ENCODE data around the gene MYEOV. TPM values are rescaled to one million over a fixed set of nuclear protein-coding genes. Genes with fewer than 3 reads are reported as not detected.

Gene MYEOV
- total and polyA plus RNA-seq, 2 experiments from 2014 or later = 0.14 TPM; not detected in 1

- no peak for ATAC-seq
- H3K27me3 ChIP-seq (ENCODE audit: insufficient read depth) = peaks cover 12% of the 10 kb centered on the region
- H3K4me2 ChIP-seq = no peak overlapping the region
- no peak overlapping the region for H3K4me3 ChIP-seq
- Mint-ChIP-seq H3K27ac (no peak overlapping the region), H3K4me3 (no peak overlapping the region), H3K36me3 (ENCODE audit: low read depth) (peaks cover 11% of the 10 kb centered on the region), H3K9me3 (peaks cover 31% of the 10 kb centered on the region), H3K4me1 (peaks cover 27% of the 10 kb centered on the region), H3K27me3 (ENCODE audit: insufficient read depth, low read depth, poor library complexity) (peaks cover 34% of the 10 kb centered on the region)
- H3K36me3 ChIP-seq (ENCODE audit: insufficient read depth) = no peaks in the 10 kb centered on the region
- no peak for TF ChIP-seq CREB1 (CRISPR knock-in tag; IDR thresholded peaks at IDR 0.05; ENCODE audit: low read depth)
- no peak for TF ChIP-seq STAT1 (IDR thresholded peaks at IDR 0.05; ENCODE audit: unreplicated experiment)
- TF ChIP-seq, protein P1, sequence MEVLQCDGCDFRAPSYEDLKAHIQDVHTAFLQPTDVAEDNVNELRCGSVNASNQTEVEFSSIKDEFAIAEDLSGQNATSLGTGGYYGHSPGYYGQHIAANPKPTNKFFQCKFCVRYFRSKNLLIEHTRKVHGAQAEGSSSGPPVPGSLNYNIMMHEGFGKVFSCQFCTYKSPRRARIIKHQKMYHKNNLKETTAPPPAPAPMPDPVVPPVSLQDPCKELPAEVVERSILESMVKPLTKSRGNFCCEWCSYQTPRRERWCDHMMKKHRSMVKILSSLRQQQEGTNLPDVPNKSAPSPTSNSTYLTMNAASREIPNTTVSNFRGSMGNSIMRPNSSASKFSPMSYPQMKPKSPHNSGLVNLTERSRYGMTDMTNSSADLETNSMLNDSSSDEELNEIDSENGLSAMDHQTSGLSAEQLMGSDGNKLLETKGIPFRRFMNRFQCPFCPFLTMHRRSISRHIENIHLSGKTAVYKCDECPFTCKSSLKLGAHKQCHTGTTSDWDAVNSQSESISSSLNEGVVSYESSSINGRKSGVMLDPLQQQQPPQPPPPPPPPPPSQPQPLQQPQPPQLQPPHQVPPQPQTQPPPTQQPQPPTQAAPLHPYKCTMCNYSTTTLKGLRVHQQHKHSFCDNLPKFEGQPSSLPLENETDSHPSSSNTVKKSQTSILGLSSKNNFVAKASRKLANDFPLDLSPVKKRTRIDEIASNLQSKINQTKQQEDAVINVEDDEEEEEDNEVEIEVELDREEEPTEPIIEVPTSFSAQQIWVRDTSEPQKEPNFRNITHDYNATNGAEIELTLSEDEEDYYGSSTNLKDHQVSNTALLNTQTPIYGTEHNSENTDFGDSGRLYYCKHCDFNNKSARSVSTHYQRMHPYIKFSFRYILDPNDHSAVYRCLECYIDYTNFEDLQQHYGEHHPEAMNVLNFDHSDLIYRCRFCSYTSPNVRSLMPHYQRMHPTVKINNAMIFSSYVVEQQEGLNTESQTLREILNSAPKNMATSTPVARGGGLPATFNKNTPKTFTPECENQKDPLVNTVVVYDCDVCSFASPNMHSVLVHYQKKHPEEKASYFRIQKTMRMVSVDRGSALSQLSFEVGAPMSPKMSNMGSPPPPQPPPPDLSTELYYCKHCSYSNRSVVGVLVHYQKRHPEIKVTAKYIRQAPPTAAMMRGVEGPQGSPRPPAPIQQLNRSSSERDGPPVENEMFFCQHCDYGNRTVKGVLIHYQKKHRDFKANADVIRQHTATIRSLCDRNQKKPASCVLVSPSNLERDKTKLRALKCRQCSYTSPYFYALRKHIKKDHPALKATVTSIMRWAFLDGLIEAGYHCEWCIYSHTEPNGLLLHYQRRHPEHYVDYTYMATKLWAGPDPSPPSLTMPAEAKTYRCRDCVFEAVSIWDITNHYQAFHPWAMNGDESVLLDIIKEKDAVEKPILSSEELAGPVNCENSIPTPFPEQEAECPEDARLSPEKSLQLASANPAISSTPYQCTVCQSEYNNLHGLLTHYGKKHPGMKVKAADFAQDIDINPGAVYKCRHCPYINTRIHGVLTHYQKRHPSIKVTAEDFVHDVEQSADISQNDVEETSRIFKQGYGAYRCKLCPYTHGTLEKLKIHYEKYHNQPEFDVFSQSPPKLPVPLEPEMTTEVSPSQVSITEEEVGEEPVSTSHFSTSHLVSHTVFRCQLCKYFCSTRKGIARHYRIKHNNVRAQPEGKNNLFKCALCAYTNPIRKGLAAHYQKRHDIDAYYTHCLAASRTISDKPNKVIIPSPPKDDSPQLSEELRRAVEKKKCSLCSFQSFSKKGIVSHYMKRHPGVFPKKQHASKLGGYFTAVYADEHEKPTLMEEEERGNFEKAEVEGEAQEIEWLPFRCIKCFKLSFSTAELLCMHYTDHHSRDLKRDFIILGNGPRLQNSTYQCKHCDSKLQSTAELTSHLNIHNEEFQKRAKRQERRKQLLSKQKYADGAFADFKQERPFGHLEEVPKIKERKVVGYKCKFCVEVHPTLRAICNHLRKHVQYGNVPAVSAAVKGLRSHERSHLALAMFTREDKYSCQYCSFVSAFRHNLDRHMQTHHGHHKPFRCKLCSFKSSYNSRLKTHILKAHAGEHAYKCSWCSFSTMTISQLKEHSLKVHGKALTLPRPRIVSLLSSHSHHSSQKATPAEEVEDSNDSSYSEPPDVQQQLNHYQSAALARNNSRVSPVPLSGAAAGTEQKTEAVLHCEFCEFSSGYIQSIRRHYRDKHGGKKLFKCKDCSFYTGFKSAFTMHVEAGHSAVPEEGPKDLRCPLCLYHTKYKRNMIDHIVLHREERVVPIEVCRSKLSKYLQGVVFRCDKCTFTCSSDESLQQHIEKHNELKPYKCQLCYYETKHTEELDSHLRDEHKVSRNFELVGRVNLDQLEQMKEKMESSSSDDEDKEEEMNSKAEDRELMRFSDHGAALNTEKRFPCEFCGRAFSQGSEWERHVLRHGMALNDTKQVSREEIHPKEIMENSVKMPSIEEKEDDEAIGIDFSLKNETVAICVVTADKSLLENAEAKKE (CRISPR knock-in tag; IDR thresholded peaks at IDR 0.05) = no peak
- no peak for TF ChIP-seq EZH2phosphoT487 (IDR thresholded peaks at IDR 0.05; ENCODE audit: unreplicated experiment)
- no peak for TF ChIP-seq ETS1 (IDR thresholded peaks at IDR 0.05)
- no peak for TF ChIP-seq ZNF114 (CRISPR knock-in tag; IDR thresholded peaks at IDR 0.05)
- no peak for TF ChIP-seq ZNF331 (CRISPR knock-in tag; IDR thresholded peaks at IDR 0.05; ENCODE audit: low read depth)
- TF ChIP-seq REST (IDR thresholded peaks at IDR 0.05; ENCODE audit: unreplicated experiment) = no peak
- no peaks in the 10 kb centered on the region for H4K20me1 ChIP-seq (replicated peaks; ENCODE audit: insufficient read depth)
- H3F3A ChIP-seq (replicated peaks; ENCODE audit: low read depth) = no peaks in the 10 kb centered on the region
- no peak for DNase-seq (ENCODE audit: low spot score)
- H3K4me1 ChIP-seq (ENCODE audit: insufficient read depth) = peaks cover 20% of the 10 kb centered on the region; the same call in 1 of the 2 replicates
- no peaks in the 10 kb centered on the region for H3K79me2 ChIP-seq (replicated peaks; ENCODE audit: insufficient read depth)
- no peak overlapping the region for H2AFZ ChIP-seq
- no peak overlapping the region for H3K27ac ChIP-seq (ENCODE audit: low read depth)
- no peaks in the 10 kb centered on the region for H3K9me2 ChIP-seq (ENCODE audit: insufficient read depth)
These were observed 41.5 kb upstream of the MYEOV start for GRCh38 chr11:69252490-69252837.
